MM.1S (cell line): ENCODE measurements around the gene CCNJ.

ENCODE experiments used
- EZH2 ChIP-seq: fragments of 300-600 bp; sonication (generic); optimal IDR thresholded peaks from 2 replicates; pipeline ENCODE3; 2017; ENCODE audit warnings: low read depth, mild to moderate bottlenecking, antibody characterized with exemption, low read length, mixed read lengths
- EZH2phosphoT487 ChIP-seq: fragments of 300-600 bp; sonication (generic); IDR thresholded peaks from 2 replicates; pipeline ENCODE4 v1.6.1; 2018; ENCODE audit warnings: antibody characterized with exemption, low read length
- TF ChIP-seq, protein P1 (sequence below): fragments of 300-600 bp; sonication (generic); IDR thresholded peaks from 2 replicates; pipeline ENCODE4 v1.5.1; 2016; ENCODE audit warnings: antibody characterized with exemption, low read length, mixed read lengths

DNA sequence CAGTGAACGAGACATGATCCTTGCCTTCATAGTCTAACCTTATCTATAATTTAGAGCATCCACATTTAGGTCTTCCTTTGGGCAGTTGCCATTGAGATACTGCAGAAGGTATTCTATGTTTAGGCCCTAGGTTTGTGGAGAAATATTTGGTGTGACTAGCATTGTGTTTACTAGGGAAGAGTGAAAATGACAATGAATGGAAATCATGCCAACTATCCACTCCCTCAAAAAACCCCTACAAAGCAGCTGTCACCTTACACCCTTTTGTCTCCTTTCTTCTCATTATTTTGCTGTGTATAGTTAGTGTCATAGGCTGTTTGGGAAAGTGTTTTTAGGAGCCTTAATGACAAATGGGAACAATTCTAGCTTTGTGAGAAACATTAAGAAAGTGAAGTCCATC, 3.2 kb downstream of the CCNJ start:
- TF ChIP-seq, protein P1, sequence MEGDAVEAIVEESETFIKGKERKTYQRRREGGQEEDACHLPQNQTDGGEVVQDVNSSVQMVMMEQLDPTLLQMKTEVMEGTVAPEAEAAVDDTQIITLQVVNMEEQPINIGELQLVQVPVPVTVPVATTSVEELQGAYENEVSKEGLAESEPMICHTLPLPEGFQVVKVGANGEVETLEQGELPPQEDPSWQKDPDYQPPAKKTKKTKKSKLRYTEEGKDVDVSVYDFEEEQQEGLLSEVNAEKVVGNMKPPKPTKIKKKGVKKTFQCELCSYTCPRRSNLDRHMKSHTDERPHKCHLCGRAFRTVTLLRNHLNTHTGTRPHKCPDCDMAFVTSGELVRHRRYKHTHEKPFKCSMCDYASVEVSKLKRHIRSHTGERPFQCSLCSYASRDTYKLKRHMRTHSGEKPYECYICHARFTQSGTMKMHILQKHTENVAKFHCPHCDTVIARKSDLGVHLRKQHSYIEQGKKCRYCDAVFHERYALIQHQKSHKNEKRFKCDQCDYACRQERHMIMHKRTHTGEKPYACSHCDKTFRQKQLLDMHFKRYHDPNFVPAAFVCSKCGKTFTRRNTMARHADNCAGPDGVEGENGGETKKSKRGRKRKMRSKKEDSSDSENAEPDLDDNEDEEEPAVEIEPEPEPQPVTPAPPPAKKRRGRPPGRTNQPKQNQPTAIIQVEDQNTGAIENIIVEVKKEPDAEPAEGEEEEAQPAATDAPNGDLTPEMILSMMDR, result no peak
- TF ChIP-seq EZH2 (no peak), EZH2phosphoT487 (no peak)
